ACC112 (cell line): ENCODE results near the gene BANF1.

ENCODE experiments used
- H2AFZ ChIP-seq: fragments of 200-600 bp; sonication (generic); one replicate; pipeline ENCODE4 v1.6.0; 2017; ENCODE audit warnings: antibody characterized with exemption, low read length; ENCODE audit not compliant: unreplicated experiment
- H3K27ac ChIP-seq: fragments of 200-600 bp; sonication (generic); 2 replicates; pipeline ENCODE4 v1.5.1; 2014; ENCODE audit warnings: low read depth, mild to moderate bottlenecking, antibody characterized with exemption, low read length, moderate library complexity
- H3K27me3 ChIP-seq: fragments of 200-600 bp; sonication (generic); 2 replicates; pipeline ENCODE4 v1.6.1; 2014; ENCODE audit warnings: mild to moderate bottlenecking, antibody characterized with exemption, low read length, moderate library complexity, mixed read lengths; ENCODE audit not compliant: insufficient read depth
- H3K36me3 ChIP-seq: fragments of 200-600 bp; sonication (generic); 2 replicates; pipeline ENCODE4 v1.6.1; 2016; ENCODE audit warnings: mild to moderate bottlenecking, antibody characterized with exemption, low read length, moderate library complexity, mixed read lengths; ENCODE audit not compliant: insufficient read depth
- H3K4me1 ChIP-seq: fragments of 200-600 bp; sonication (generic); one replicate; pipeline ENCODE4 v1.6.1; 2016; ENCODE audit warnings: low read length, mixed read lengths; ENCODE audit not compliant: insufficient read depth, unreplicated experiment, control insufficient read depth
- H3K4me3 ChIP-seq: fragments of 200-600 bp; sonication (generic); 2 replicates; pipeline ENCODE4 v1.5.1; 2014; ENCODE audit warnings: mild to moderate bottlenecking, low read depth, low read length
- H3K79me2 ChIP-seq: fragments of 200-600 bp; sonication (generic); one replicate; pipeline ENCODE4 v1.6.0; 2016; ENCODE audit warnings: low read length; ENCODE audit not compliant: control insufficient read depth, unreplicated experiment, insufficient read depth

The BANF1 gene

GRCh38 chr11:66051371-66051765 lies 49.1 kb downstream of the BANF1 start:
- H2AFZ ChIP-seq: peak overlapping the region; percentile 93
- no peaks in the 10 kb centered on the region for H3K27me3 ChIP-seq
- H3K79me2 ChIP-seq: peaks cover 37% of the 10 kb centered on the region
- peak overlapping the region; percentile 76 for H3K27ac ChIP-seq
- peaks cover 21% of the 10 kb centered on the region for H3K4me1 ChIP-seq
- H3K36me3 ChIP-seq: peaks cover 10% of the 10 kb centered on the region
- H3K4me3 ChIP-seq: peak overlapping the region; percentile 93

DNA sequence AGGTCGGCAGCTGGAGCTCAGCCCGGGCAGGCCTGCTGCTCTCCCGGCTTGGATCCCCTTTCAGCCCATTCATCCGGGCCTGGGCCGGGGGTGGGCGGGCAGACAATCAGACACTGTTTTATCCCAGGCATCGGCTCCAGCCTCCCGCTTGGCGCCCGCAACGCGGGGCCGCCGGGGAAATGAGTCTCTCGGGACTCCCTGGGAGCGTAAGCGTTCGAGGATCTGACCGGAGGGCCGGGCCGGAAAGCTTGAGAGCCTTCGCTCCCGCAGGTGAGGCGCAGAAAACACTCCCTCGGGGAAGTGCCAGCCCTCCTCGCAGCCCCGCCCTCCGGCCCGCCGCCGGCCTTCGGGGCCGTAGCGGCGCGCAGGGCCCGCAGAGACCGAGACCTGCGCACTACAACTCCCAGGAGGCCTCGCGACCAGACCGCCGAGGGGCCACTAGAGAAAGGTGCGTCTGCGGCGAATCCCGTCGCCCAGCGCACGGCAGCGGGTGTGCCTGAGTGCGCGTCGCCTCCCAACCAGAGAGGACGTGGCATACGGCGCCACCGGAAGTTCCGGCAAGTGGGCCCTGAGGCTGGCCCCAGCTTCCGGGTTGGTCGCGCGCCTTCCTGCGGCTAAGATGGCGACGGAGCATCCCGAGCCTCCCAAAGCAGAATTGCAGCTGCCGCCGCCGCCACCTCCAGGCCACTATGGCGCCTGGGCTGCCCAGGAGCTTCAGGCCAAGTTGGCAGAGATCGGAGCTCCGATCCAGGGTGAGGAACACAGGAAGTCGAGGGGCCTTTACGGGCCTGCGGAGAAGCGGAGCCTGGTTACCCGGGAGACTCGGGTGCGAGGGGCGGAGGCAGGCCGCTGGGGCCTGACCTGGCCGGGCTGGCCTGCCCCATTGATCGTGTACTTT lies 49.7 kb downstream of the BANF1 start, which contains the start of gene SF3B2:
TSS of gene SF3B2 (plus strand) at position 599 of the 898 bp plus-strand sequence. CDS start at position 620, 21 bp downstream.
- peak within 1 kb of the TSS; percentile 93 for H2AFZ ChIP-seq
- peak within 1 kb of the TSS; percentile 76 for H3K27ac ChIP-seq
- H3K36me3 ChIP-seq: peaks cover 15% of the 10 kb centered on the region
- peaks cover 41% of the 10 kb centered on the region for H3K79me2 ChIP-seq
- H3K4me3 ChIP-seq: peak within 1 kb of the TSS; percentile 93
- peaks cover 21% of the 10 kb centered on the region for H3K4me1 ChIP-seq
- H3K27me3 ChIP-seq: no peaks in the 10 kb centered on the region

GRCh38 chr11:66052664-66052982 lies 50.3 kb downstream of the BANF1 start:
- Histone ChIP-seq H2AFZ (peak overlapping the region; percentile 82), H3K27me3 (no peaks in the 10 kb centered on the region), H3K4me3 (peak overlapping the region; percentile 93), H3K79me2 (peaks cover 43% of the 10 kb centered on the region), H3K36me3 (peaks cover 20% of the 10 kb centered on the region), H3K27ac (peak overlapping the region; percentile 76), H3K4me1 (peaks cover 21% of the 10 kb centered on the region)
